ENCODE results near the gene MSL3B.

DNA sequence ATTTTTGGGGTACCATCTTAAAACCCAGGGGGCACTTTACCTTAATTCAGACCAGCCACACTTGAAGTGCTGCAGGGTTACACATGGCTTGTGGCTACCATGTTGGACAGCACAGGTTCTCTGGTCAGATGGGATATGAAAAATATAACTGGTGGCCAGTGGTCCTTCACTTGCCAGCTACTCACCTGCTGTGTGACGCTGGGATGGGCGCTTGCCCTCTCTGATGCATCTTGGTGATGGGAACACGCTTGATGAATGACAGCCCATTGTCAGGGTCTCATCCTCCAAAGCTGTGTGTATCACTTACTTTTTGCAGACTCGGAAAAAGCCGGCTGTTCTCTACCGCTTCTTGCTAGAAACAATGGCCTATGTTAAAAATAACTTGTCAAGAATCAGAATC is 36.3 kb downstream of the MSL3B start:
- TF ChIP-seq, protein P1, sequence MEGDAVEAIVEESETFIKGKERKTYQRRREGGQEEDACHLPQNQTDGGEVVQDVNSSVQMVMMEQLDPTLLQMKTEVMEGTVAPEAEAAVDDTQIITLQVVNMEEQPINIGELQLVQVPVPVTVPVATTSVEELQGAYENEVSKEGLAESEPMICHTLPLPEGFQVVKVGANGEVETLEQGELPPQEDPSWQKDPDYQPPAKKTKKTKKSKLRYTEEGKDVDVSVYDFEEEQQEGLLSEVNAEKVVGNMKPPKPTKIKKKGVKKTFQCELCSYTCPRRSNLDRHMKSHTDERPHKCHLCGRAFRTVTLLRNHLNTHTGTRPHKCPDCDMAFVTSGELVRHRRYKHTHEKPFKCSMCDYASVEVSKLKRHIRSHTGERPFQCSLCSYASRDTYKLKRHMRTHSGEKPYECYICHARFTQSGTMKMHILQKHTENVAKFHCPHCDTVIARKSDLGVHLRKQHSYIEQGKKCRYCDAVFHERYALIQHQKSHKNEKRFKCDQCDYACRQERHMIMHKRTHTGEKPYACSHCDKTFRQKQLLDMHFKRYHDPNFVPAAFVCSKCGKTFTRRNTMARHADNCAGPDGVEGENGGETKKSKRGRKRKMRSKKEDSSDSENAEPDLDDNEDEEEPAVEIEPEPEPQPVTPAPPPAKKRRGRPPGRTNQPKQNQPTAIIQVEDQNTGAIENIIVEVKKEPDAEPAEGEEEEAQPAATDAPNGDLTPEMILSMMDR (IDR thresholded peaks at IDR 0.05): no peak
- TF ChIP-seq POLR2AphosphoS5 (IDR thresholded peaks at IDR 0.05; ENCODE audit: low read depth, low read length): no peak
- TF ChIP-seq, protein P2, sequence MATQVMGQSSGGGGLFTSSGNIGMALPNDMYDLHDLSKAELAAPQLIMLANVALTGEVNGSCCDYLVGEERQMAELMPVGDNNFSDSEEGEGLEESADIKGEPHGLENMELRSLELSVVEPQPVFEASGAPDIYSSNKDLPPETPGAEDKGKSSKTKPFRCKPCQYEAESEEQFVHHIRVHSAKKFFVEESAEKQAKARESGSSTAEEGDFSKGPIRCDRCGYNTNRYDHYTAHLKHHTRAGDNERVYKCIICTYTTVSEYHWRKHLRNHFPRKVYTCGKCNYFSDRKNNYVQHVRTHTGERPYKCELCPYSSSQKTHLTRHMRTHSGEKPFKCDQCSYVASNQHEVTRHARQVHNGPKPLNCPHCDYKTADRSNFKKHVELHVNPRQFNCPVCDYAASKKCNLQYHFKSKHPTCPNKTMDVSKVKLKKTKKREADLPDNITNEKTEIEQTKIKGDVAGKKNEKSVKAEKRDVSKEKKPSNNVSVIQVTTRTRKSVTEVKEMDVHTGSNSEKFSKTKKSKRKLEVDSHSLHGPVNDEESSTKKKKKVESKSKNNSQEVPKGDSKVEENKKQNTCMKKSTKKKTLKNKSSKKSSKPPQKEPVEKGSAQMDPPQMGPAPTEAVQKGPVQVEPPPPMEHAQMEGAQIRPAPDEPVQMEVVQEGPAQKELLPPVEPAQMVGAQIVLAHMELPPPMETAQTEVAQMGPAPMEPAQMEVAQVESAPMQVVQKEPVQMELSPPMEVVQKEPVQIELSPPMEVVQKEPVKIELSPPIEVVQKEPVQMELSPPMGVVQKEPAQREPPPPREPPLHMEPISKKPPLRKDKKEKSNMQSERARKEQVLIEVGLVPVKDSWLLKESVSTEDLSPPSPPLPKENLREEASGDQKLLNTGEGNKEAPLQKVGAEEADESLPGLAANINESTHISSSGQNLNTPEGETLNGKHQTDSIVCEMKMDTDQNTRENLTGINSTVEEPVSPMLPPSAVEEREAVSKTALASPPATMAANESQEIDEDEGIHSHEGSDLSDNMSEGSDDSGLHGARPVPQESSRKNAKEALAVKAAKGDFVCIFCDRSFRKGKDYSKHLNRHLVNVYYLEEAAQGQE (IDR thresholded peaks at IDR 0.05; ENCODE audit: insufficient read depth in 1 of 2, low read depth in 2 of 2, low read length in 1 of 2): no peak
